Activated CD4-positive, alpha-beta T cell treated with anti-CD3 and anti-CD28 coated beads for 36 hours (primary cell): ENCODE results near the gene HDDC3. TPM values are rescaled to one million over a fixed set of nuclear protein-coding genes. Genes with fewer than 3 reads are reported as not detected.

Source experiments
- ATAC-seq: fragments of 200-7000 bp; cut with Tn5 transposase; one replicate; pipeline ENCODE4 v1.10.0; 2021; ENCODE audit warnings: mild to moderate bottlenecking, moderate library complexity
- CTCF ChIA-PET: fragments of 350-600 bp; sonication (Branson Sonifier 250); formaldehyde crosslinking; loops from one replicate; lab custom pipeline; 2021; ENCODE audit warnings: antibody characterized with exemption; lab: Charles Lee
- POLR2A ChIA-PET: fragments of 350-600 bp; sonication (Branson Sonifier 250); formaldehyde crosslinking; loops from one replicate; lab custom pipeline; 2021; ENCODE audit warnings: antibody characterized with exemption, inconsistent platforms; lab: Charles Lee
- DNase-seq: peaks from one replicate; pipeline ENCODE4 v3.0.0-alpha.2; 2020
- H3K27ac Mint-ChIP-seq: one replicate; pipeline ENCODE4 v1.8.0; 2021; ENCODE audit warnings: mixed read lengths
- H3K27me3 Mint-ChIP-seq: one replicate; pipeline ENCODE4 v1.8.0; 2021; ENCODE audit warnings: mixed read lengths
- H3K36me3 Mint-ChIP-seq: one replicate; pipeline ENCODE4 v1.8.0; 2021; ENCODE audit warnings: low read depth, mixed read lengths
- H3K4me1 Mint-ChIP-seq: one replicate; pipeline ENCODE4 v1.8.0; 2021; ENCODE audit warnings: mixed read lengths
- H3K4me3 Mint-ChIP-seq: one replicate; pipeline ENCODE4 v1.8.0; 2021; ENCODE audit warnings: mild to moderate bottlenecking, moderate library complexity, mixed read lengths
- H3K9me3 Mint-ChIP-seq: one replicate; pipeline ENCODE4 v1.8.0; 2021; ENCODE audit warnings: low read depth, mixed read lengths
- intact Hi-C, 2 experiments: fragments of 100-400 bp; cut with DNase I in 1 of 2; cut with micrococcal nuclease in 1 of 2; formaldehyde crosslinking; loops; one replicate each; pipeline versions ENCODE4 v1.14.2 to v1.15.1; 2022 to 2024; cut with DNase I, micrococcal nuclease
- total RNA-seq, 2 experiments: library from RNA; stranded (reverse); gene quantifications; one replicate each; pipeline ENCODE4 v1.2.3, GENCODE V29; 2021

HDDC3 gene
- total RNA-seq, 2 experiments from 2014 or later, result 34.2 to 41.2 TPM

DNA sequence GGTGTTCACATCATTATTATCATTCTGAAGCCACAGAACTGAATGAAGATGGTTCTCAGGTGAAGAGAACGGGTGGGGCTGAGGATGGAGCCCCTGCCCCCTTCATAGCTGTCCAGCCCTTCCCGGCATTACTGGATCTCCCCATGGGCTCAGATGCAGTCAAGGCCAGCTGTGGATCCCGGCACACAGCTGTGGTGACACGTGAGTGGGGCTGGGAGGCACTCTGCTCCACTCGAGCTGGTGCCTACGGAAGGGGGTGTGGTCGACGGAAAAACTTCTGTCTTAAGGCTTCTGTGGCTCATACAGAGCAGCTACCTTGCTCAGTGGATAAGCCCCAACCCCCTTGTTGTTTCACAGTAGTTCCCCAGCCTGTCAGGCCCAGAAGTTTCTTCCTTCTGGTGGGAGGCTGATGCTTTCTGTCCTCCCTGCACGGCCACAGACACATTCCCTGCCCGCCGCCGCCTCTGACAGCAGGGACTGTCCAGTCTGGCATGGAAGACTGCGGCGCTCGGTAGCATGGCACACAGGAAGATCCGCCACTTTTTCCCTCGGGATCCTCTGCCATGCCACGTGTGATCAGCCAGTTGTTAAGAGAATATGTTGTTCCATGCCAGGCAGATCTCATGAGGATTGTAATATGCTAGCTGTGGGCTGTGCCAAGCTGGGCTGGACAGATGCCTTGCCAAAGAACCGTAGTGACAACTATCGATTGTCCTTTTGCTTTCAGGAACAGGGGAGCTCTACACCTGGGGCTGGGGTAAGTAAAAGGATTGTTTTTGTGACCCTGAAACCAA is 28.1 kb upstream of the HDDC3 start:
- Mint-ChIP-seq H3K27ac (no peak overlapping the region), H3K27me3 (no peaks in the 10 kb centered on the region), H3K9me3 (no peaks in the 10 kb centered on the region), H3K4me1 (peaks cover 8% of the 10 kb centered on the region), H3K36me3 (peaks cover 50% of the 10 kb centered on the region), H3K4me3 (no peak overlapping the region)
- ATAC-seq, result no peak
- DNase-seq, result no peak
- intact Hi-C loops, result no loop called here
- ChIA-PET CTCF (interaction anchor here (0.5 to 10.9 kb wide), 6 partner anchors 11 to 71 kb away, joined by 3 to 139 read pairs (median 3); partner anchors contain the start of genes HDDC3, PRC1 and UNC45A), POLR2A (interaction anchor here (0.7 kb wide), 1 partner anchor 28 kb away, joined by 3 read pairs; the partner anchor contains the start of gene HDDC3)

DNA sequence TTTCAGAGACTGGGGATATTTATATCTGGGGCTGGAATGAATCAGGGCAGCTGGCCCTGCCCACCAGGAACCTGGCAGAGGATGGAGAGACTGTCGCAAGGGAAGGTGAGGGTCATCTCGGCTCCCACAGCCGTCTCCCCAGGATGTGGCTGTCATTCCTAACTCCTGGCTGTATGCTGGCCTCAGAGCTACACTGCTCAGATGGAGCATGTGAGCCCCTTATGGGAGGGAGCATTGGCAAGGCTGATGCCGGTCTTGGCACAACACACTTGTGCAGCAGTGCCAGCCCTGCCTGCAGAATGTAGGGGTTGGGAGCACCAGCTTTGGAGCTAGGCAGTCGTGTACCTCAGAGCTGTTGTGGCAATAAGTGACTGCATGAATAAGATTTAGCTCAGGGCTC is 27.5 kb upstream of the HDDC3 start:
- Mint-ChIP-seq H3K4me1 (peaks cover 8% of the 10 kb centered on the region), H3K4me3 (no peak overlapping the region), H3K9me3 (no peaks in the 10 kb centered on the region), H3K27me3 (no peaks in the 10 kb centered on the region), H3K36me3 (peaks cover 47% of the 10 kb centered on the region), H3K27ac (no peak overlapping the region)
- DNase-seq (no peak), ATAC-seq (no peak)
- intact Hi-C loops, result loop anchor here in 1 of 2 experiments (5.0 kb wide), 3 partner anchors 32 to 312 kb away; partner anchors contain the start of gene PRC1
- ChIA-PET CTCF (interaction anchor here (0.5 to 10.9 kb wide), 9 partner anchors 9 to 699 kb away, joined by 3 to 139 read pairs (median 4); partner anchors contain the start of genes HDDC3, PRC1 and UNC45A), POLR2A (interaction anchor here (0.7 kb wide), 1 partner anchor 28 kb away, joined by 3 read pairs; the partner anchor contains the start of gene HDDC3)

DNA sequence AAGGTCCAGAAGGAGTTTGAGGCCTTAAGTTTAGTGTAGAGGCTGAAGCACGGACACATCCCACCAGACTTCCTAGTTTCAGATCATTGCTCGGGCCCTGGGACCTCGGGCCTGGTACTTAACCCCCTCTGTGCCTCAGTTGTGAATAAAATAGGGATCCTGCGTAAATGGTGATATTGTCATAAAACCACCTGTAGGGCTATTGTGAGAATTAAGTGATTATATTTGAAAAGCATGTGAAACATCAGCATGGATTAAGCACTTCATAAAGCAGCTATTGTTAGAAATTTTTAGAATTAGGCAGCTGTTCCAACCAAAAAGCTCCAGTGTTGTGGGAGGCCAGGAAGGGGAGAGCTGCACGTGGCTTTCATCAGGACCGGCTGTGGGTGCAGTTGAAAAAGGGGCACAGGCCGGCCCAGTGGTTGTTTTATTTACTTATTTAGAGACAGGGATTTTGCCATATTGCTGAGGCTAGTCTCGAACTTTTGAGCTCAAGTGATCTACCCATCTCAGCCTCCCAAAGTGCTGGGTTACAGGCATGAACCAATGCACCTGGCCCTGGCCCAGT is 26.8 kb upstream of the HDDC3 start:
- ChIA-PET CTCF (interaction anchor here (0.5 to 10.9 kb wide), 9 partner anchors 10 to 913 kb away, joined by 3 to 139 read pairs (median 4); partner anchors contain the start of genes HDDC3 and UNC45A), POLR2A (no interaction called here)
- DNase-seq, result no peak
- H3K9me3 Mint-ChIP-seq, result no peaks in the 10 kb centered on the region
- ATAC-seq, result no peak
- H3K27ac Mint-ChIP-seq, result no peak overlapping the region
- H3K27me3 Mint-ChIP-seq, result no peaks in the 10 kb centered on the region
- H3K4me3 Mint-ChIP-seq, result no peak overlapping the region
- peaks cover 45% of the 10 kb centered on the region for H3K36me3 Mint-ChIP-seq
- peaks cover 11% of the 10 kb centered on the region for H3K4me1 Mint-ChIP-seq
- intact Hi-C loops, result loop anchor here in 1 of 2 experiments (5.0 kb wide), 3 partner anchors 33 to 313 kb away; partner anchors contain the start of gene PRC1

DNA sequence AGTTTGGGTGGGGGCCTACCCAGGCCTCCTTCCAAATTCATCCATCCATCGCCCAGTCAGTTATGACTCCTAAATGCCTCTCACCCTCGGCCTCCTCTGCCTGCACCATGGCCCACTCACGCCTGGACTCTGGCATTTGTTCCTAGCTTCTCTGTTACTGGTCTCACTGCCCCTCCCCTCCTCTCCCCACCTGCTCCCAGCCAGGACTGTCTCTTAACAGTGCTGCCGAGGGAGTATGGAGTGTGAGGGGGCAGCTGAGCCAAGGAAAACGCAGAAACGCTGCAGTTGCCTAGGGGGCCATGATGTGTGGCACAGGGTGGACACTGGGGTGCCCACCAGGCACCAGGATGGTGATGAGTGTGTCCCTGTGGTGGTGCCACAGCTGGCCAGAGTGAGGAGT is 25.4 kb upstream of the HDDC3 start:
- peaks cover 40% of the 10 kb centered on the region for H3K36me3 Mint-ChIP-seq
- ChIA-PET CTCF (interaction anchor here (0.6 to 10.9 kb wide), 14 partner anchors 11 to 310 kb away, joined by 3 to 139 read pairs (median 5); partner anchors contain the start of genes HDDC3 and UNC45A), POLR2A (interaction anchor here (0.5 to 1.6 kb wide), 4 partner anchors 23 to 54 kb away, joined by 3 to 4 read pairs (median 4); partner anchors contain the start of gene UNC45A)
- H3K4me3 Mint-ChIP-seq, result peak overlapping the region; percentile 56
- ATAC-seq, result no peak
- intact Hi-C loops, result loop anchor here in 1 of 2 experiments (5.0 kb wide), 3 partner anchors 35 to 315 kb away; partner anchors contain the start of gene PRC1
- DNase-seq, result no peak
- H3K27me3 Mint-ChIP-seq, result no peaks in the 10 kb centered on the region
- H3K4me1 Mint-ChIP-seq, result peaks cover 13% of the 10 kb centered on the region
- H3K27ac Mint-ChIP-seq, result no peak overlapping the region
- no peaks in the 10 kb centered on the region for H3K9me3 Mint-ChIP-seq

DNA sequence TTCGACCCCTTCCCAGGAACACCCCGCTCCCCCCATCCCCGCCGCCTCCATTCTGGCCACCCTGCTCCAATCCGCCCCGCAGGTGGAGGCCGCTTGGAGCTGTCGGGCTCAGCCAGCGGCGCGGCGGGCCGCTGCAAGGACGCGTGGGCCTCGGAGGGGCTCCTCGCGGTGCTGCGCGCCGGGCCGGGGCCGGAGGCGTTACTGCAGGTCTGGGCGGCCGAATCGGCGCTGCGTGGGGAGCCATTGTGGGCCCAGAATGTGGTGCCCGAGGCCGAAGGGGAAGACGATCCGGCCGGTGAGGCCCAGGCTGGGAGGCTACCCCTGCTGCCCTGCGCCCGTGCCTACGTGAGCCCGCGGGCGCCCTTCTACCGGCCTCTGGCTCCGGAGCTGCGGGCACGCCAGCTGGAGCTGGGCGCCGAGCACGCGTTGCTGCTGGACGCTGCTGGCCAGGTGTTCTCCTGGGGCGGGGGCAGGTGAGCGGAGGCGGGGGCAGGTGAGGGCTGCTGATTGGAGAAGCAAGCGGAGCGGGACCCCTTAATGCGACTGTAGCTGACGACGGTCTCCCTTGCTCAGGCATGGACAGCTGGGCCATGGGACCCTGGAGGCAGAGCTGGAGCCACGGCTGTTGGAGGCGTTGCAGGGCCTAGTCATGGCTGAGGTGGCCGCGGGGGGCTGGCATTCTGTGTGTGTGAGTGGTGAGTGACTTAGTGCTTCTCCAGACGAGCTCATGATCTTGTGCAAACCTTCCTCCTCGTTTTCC is 24.9 kb upstream of the HDDC3 start:
- DNase-seq, result no peak
- H3K27ac Mint-ChIP-seq, result no peak overlapping the region
- POLR2A ChIA-PET, result interaction anchor here (0.5 to 1.8 kb wide), 7 partner anchors 22 to 53 kb away, joined by 3 to 6 read pairs (median 4); partner anchors contain the start of genes PRC1 and UNC45A
- intact Hi-C loops, result loop anchor here in 1 of 2 experiments (5.0 kb wide), 3 partner anchors 35 to 315 kb away; partner anchors contain the start of gene PRC1
- no peaks in the 10 kb centered on the region for H3K9me3 Mint-ChIP-seq
- H3K4me3 Mint-ChIP-seq, result peak overlapping the region; percentile 84
- no peaks in the 10 kb centered on the region for H3K27me3 Mint-ChIP-seq
- peaks cover 13% of the 10 kb centered on the region for H3K4me1 Mint-ChIP-seq
- ATAC-seq, result no peak
- peaks cover 39% of the 10 kb centered on the region for H3K36me3 Mint-ChIP-seq
- CTCF ChIA-PET, result interaction anchor here (0.7 to 10.9 kb wide), 18 partner anchors 12 to 315 kb away, joined by 3 to 139 read pairs (median 6); partner anchors contain the start of genes BLM, HDDC3 and UNC45A

DNA sequence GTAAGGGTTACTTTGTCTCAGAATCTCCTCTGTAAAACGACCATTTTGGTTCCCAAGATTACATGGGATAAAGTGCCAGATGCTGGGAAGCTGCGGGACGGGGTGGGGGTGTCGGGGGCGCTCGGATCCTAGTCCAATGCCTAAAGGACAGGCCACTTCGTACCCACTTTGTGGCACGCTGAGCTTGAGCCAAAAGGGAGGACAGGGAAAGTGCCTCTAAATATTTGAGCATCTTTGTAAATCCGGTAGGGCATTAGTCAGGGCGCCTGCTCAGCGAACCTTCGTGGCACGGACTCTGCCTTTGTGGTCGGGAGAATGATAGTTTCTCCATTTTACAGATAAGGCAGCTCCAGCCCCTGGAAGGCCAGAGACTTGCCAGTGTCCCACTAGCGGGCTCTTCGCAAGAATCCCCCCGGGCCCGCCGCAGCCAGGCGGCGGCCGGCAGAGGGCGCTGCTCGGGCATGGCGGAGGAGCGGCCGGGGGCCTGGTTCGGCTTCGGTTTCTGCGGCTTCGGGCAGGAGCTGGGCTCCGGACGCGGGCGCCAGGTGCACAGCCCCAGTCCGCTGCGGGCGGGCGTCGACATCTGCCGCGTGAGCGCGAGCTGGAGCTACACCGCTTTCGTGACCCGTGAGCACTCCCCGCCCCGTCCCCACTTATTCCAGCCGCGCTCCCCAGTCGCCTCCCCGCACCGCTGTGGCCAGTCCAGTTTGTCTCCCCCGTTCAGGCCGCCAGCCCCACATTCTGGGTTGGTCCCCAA is 24.1 kb upstream of the HDDC3 start:
- ATAC-seq (no peak), DNase-seq (peak; percentile 81)
- ChIA-PET CTCF (interaction anchor here (0.7 to 10.9 kb wide), 23 partner anchors 8 to 396 kb away, joined by 3 to 139 read pairs (median 5); partner anchors contain the start of genes BLM, FURIN, HDDC3 and PRC1), POLR2A (interaction anchor here (0.6 to 1.8 kb wide), 6 partner anchors 21 to 315 kb away, joined by 3 to 6 read pairs (median 4); partner anchors contain the start of genes PRC1 and UNC45A)
- Mint-ChIP-seq H3K27ac (peak overlapping the region; percentile 88), H3K27me3 (no peaks in the 10 kb centered on the region), H3K9me3 (no peaks in the 10 kb centered on the region), H3K4me1 (peaks cover 13% of the 10 kb centered on the region), H3K4me3 (peak overlapping the region; percentile 84), H3K36me3 (peaks cover 42% of the 10 kb centered on the region)
- intact Hi-C loops, result loop anchor here (1.0 to 5.0 kb wide), 6 partner anchors 36 to 316 kb away; partner anchors contain the start of gene PRC1 (in 1 of the 2)

DNA sequence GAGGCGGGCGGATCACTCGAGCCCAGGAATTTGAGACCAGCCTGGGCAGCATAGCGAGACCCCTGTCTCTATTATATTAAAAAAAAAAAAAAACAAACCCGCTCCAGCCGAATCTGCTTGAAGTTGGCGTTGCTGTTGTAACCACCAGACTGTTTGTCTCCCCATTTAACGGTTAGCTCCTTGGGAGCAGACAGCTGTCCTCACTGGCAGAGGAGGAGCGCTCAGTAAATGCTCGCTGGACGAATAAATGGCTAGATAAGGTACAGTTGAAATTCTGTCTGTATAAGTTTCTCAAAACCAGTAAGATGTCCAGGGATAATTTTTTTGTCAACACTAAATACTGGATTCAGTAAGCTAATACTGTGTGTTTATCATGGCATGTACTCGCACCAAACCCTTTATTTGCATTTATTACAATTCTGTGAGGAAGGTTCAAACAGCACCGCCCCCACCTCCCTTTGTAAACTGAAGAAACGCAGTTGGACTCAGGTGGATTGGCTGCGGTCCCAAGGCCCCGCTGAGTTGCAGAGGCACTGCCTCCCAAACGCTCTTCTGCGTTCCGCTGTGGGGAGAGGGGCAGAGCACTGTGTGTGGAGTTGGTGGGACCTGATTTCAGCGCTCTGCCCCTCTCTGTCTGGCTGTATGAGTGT is 23.4 kb upstream of the HDDC3 start:
- Mint-ChIP-seq H3K36me3 (peaks cover 35% of the 10 kb centered on the region), H3K4me1 (peaks cover 13% of the 10 kb centered on the region), H3K27ac (peak overlapping the region; percentile 95), H3K4me3 (peak overlapping the region; percentile 84), H3K27me3 (no peaks in the 10 kb centered on the region), H3K9me3 (no peaks in the 10 kb centered on the region)
- DNase-seq, result no peak
- ChIA-PET POLR2A (interaction anchor here (0.6 to 1.8 kb wide), 6 partner anchors 21 to 316 kb away, joined by 3 to 6 read pairs (median 4); partner anchors contain the start of genes PRC1 and UNC45A), CTCF (interaction anchor here (0.7 to 10.9 kb wide), 20 partner anchors 9 to 395 kb away, joined by 3 to 139 read pairs (median 6); partner anchors contain the start of genes FURIN, HDDC3, PRC1 and UNC45A)
- ATAC-seq, result no peak
- intact Hi-C loops, result loop anchor here (1.0 to 5.0 kb wide), 12 partner anchors 20 to 317 kb away; partner anchors contain the start of genes PRC1 (in 2 of the 2), UNC45A (in 2 of the 2) and BLM (in 1 of the 2)

DNA sequence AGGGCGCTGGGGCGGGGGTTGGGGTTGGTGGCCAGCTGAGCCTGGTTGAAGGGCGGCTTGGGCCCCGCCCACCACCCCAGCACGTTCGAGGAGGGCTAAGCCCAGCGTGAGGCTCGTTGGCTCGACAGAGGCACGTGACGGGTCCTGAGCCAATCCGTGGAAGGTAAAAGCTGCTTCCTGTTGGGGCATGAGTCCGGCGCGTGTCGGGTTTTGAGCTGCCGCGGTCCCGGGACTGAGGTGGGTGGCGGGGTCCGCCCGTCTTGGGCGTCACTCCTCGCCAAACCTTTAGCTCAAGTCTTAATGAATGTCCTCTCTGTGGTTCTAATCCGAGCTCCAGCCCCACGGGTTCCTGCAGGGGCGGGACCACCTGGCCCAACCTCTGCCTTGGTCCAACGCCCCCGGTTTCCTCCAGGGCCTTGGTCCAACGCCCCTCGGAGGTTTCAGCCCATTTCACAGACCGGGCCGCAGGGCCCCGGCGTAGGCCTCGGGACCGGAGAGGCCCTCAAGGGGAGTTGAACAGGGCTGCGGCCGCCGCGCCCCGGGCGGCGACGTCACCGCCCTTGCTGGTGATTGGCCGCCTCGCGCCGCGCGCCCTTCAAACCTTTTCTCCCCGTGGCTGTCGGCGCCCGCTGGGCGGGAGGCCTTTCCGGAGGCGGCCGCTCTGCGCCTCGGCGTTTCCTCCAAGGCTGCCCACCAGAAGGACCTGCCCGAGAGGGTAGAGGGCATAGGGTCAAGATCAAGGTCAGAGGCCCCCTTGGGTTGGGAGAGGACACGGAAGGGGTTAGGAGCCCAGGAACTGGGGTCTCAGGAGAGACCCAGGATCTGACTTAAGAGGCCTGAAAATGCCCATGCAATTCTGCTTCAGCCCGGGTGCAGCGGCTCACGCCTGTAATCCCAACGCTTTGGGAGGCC is 22.6 kb upstream of the HDDC3 start, which contains the start of gene RCCD1:
TSS of gene RCCD1 (plus strand) at position 173 of the 912 bp plus-strand sequence. CDS start 1,851 bp downstream, outside the sequence.
- ChIA-PET POLR2A (interaction anchor here (0.6 to 2.4 kb wide), 6 partner anchors 16 to 238 kb away, joined by 3 to 14 read pairs (median 4); partner anchors contain the start of genes BLM, HDDC3, PRC1 and UNC45A), CTCF (interaction anchor here (0.7 to 10.9 kb wide), 14 partner anchors 11 to 317 kb away, joined by 3 to 139 read pairs (median 5); partner anchors contain the start of genes HDDC3 and UNC45A)
- H3K4me3 Mint-ChIP-seq, result peak within 1 kb of the TSS; percentile 84
- ATAC-seq (peak; percentile 95), DNase-seq (peak; percentile 94)
- H3K4me1 Mint-ChIP-seq, result peaks cover 13% of the 10 kb centered on the region
- H3K27ac Mint-ChIP-seq, result peak within 1 kb of the TSS; percentile 95
- peaks cover 35% of the 10 kb centered on the region for H3K36me3 Mint-ChIP-seq
- no peaks in the 10 kb centered on the region for H3K9me3 Mint-ChIP-seq
- H3K27me3 Mint-ChIP-seq, result no peaks in the 10 kb centered on the region
- intact Hi-C loops, result loop anchor here (1.0 to 5.0 kb wide), 11 partner anchors 20 to 317 kb away; partner anchors contain the start of genes PRC1 (in 2 of the 2), UNC45A (in 2 of the 2), BLM (in 1 of the 2) and VPS33B (in 1 of the 2)
